T-cell (primary cell): ENCODE measurements around the gene NUBP2. TPM values are rescaled to one million over a fixed set of nuclear protein-coding genes. Genes with fewer than 3 reads are reported as not detected.
A peak's percentile ranks its signal among the peaks of the same experiment; 100 is the strongest.

Experiments
- ATAC-seq, 4 experiments: fragments of 200-7000 bp in 3 of 4; fragments of 150-1000 bp in 1 of 4; cut with Tn5 transposase; replicated peaks in 1 of 4; 1 replicate in 3 of 4; 2 replicates in 1 of 4; pipeline ENCODE4 v1.10.0; 2021; ENCODE audit warnings: moderate library complexity in 3 of 4, mild to moderate bottlenecking in 2 of 4, moderate number of reproducible peaks in 1 of 4
- CTCF ChIA-PET, 2 donors: fragments of 300-600 bp; sonication (Branson Sonifier 250); formaldehyde crosslinking; loops; one replicate each; lab custom pipeline; 2022; ENCODE audit warnings: antibody characterized with exemption in 2 of 2; lab: Charles Lee
- POLR2A ChIA-PET, 2 donors: fragments of 300-600 bp; sonication (Branson Sonifier 250); formaldehyde crosslinking; loops; one replicate each; lab custom pipeline; 2022; ENCODE audit warnings: antibody characterized with exemption in 2 of 2; lab: Charles Lee
- DNase-seq, 35 experiments: peaks; one replicate each; pipeline versions ENCODE4 v3.0.0 to v3.0.0-alpha.2; 2013 to 2023
- H3K27ac ChIP-seq: one replicate; pipeline ENCODE4 v1.5.1; 2013; ENCODE audit warnings: low read length
- H3K27me3 ChIP-seq, 2 experiments: replicated peaks in 1 of 2; 1 replicate in 1 of 2; 2 replicates in 1 of 2; pipeline versions ENCODE4 v1.6.1 to v1.7.0; 2013; ENCODE audit warnings: low read length in 1 of 2, mixed read lengths in 1 of 2; ENCODE audit not compliant: control insufficient read depth in 2 of 2, insufficient read depth in 2 of 2; ENCODE audit errors: extremely low read depth in 1 of 2
- H3K36me3 ChIP-seq, 2 donors: 1 replicate in 1 of 2; 2 replicates in 1 of 2; pipeline versions ENCODE4 v1.6.1 to v1.7.0; 2013; ENCODE audit warnings: low read length in 1 of 2; ENCODE audit not compliant: control insufficient read depth in 2 of 2, insufficient read depth in 1 of 2; ENCODE audit errors: extremely low read depth in 1 of 2
- H3K4me1 ChIP-seq, 2 experiments: 1 replicate in 1 of 2; 2 replicates in 1 of 2; pipeline versions ENCODE4 v1.6.1 to v1.7.0; 2013; ENCODE audit warnings: low read length in 2 of 2, mixed read lengths in 1 of 2; ENCODE audit not compliant: insufficient read depth in 2 of 2, control insufficient read depth in 1 of 2; ENCODE audit errors: extremely low read depth in 1 of 2
- H3K4me3 ChIP-seq, 2 donors: 1 replicate in 1 of 2; 2 replicates in 1 of 2; pipeline versions ENCODE4 v1.5.1 to v1.7.0; 2013; ENCODE audit warnings: mild to moderate bottlenecking in 2 of 2, low read length in 1 of 2, moderate library complexity in 1 of 2; ENCODE audit not compliant: control insufficient read depth in 1 of 2; ENCODE audit errors: extremely low read depth in 1 of 2
- H3K9me3 ChIP-seq: 2 replicates; pipeline ENCODE4 v1.7.0; 2013
- H3K27ac Mint-ChIP-seq, 2 donors: one replicate each; pipeline ENCODE4 v1.8.0; 2020 to 2021; ENCODE audit warnings: mild to moderate bottlenecking in 2 of 2, mixed read lengths in 2 of 2
- H3K27me3 Mint-ChIP-seq, 2 donors: one replicate each; pipeline ENCODE4 v1.8.0; 2021 to 2022; ENCODE audit warnings: mixed read lengths in 2 of 2
- H3K36me3 Mint-ChIP-seq: one replicate; pipeline ENCODE4 v1.8.0; 2021; ENCODE audit warnings: mixed read lengths
- H3K4me1 Mint-ChIP-seq, 3 donors: one replicate each; pipeline ENCODE4 v1.8.0; 2020 to 2022; ENCODE audit warnings: mixed read lengths in 3 of 3, mild to moderate bottlenecking in 1 of 3
- H3K4me3 Mint-ChIP-seq, 3 donors: one replicate each; pipeline ENCODE4 v1.8.0; 2020 to 2022; ENCODE audit warnings: mild to moderate bottlenecking in 3 of 3, mixed read lengths in 3 of 3, moderate library complexity in 3 of 3
- H3K9me3 Mint-ChIP-seq, 3 donors: one replicate each; pipeline ENCODE4 v1.8.0; 2020 to 2022; ENCODE audit warnings: mixed read lengths in 3 of 3
- WGBS: methylation state at CpG from one replicate; pipeline ENCODE4 v1.1.5; 2013; ENCODE audit warnings: missing lambda C conversion rate; ENCODE audit not compliant: insufficient coverage; 5-methylcytosine and 5-hydroxymethylcytosine counted together
- total RNA-seq, 35 experiments: library from RNA in 6 of 35; stranded (reverse) in 6 of 35; fragments of 120-200 nt in 1 of 35; gene quantifications; one replicate each; pipeline versions ENCODE4 v1.2.1 to v1.2.4 and lab custom pipeline; 2013 to 2026

The NUBP2 gene
- total RNA-seq, 5 donors from 2014 or later (not counting 1 experiment from before 2014, with no cell fraction given): 41.2 to 77.0 (median 74.3) TPM

GRCh38 chr16:1787322-1788094 is 4.7 kb downstream of the NUBP2 start:
- Mint-ChIP-seq H3K36me3 (peaks cover 5% of the 10 kb centered on the region), H3K27me3 (no peaks in the 10 kb centered on the region), H3K9me3 (no peaks in the 10 kb centered on the region), H3K27ac (no peak overlapping the region), H3K4me3 (no peak overlapping the region), H3K4me1 (peaks cover 4 to 28% (median 22%) of the 10 kb centered on the region in 3 donors)
- Histone ChIP-seq H3K4me3 (no peak overlapping the region), H3K27me3 (no peaks in the 10 kb centered on the region), H3K4me1 (peaks cover 0 to 45% of the 10 kb centered on the region in 2 experiments), H3K9me3 (no peaks in the 10 kb centered on the region), H3K27ac (no peak overlapping the region), H3K36me3 (peaks cover 22 to 54% of the 10 kb centered on the region in 2 donors)
- POLR2A ChIA-PET: no interaction called here
- WGBS: 96% methylated on average over 44 of the region's 44 CpGs
- ATAC-seq (no peak), DNase-seq (no peak)
- CTCF ChIA-PET: no interaction called here

- WGBS: 94% methylated on average over 19 of the region's 38 CpGs
- Histone ChIP-seq H3K27me3 (no peaks in the 10 kb centered on the region), H3K9me3 (no peaks in the 10 kb centered on the region), H3K36me3 (peaks cover 23 to 54% of the 10 kb centered on the region in 2 donors), H3K27ac (no peak overlapping the region), H3K4me1 (peaks cover 0 to 43% of the 10 kb centered on the region in 2 experiments), H3K4me3 (no peak overlapping the region)
- ATAC-seq: no peak
- peaks cover 5% of the 10 kb centered on the region for H3K36me3 Mint-ChIP-seq
- no peaks in the 10 kb centered on the region for H3K9me3 Mint-ChIP-seq
- peaks cover 4 to 23% (median 21%) of the 10 kb centered on the region in 3 donors for H3K4me1 Mint-ChIP-seq
- ChIA-PET CTCF (no interaction called here), POLR2A (no interaction called here)
- H3K27me3 Mint-ChIP-seq: no peaks in the 10 kb centered on the region
- no peak overlapping the region for H3K27ac Mint-ChIP-seq
- H3K4me3 Mint-ChIP-seq: no peak overlapping the region
- no peak for DNase-seq
Observed at GRCh38 chr16:1788095-1788707, 5.4 kb downstream of the NUBP2 start.

DNA sequence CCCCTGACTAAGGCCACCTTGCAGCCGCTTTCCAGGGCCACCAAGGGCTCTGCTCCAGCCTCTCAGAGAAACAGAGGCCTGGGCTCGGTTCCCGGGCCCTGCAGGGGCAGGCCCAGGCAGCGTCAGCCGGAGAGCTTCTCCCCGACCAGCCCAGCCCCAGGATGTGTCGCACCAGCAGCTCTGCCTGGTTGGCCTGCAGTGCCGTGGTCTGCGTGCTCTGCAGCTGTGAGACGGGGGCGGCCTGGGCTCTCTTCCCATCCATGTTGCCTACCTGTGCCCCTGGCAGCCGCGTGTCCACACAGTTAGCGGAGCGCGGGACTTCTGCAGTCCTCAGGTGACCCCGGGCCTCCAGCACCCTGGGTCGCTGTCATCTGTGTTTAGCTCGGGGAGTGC is 5.9 kb downstream of the NUBP2 start:
- Histone ChIP-seq H3K27ac (no peak overlapping the region), H3K9me3 (no peaks in the 10 kb centered on the region), H3K4me3 (no peak overlapping the region), H3K36me3 (peaks cover 23 to 54% of the 10 kb centered on the region in 2 donors), H3K4me1 (peaks cover 0 to 38% of the 10 kb centered on the region in 2 experiments), H3K27me3 (no peaks in the 10 kb centered on the region)
- CTCF ChIA-PET: no interaction called here
- WGBS: 92% methylated on average over 19 of the region's 19 CpGs
- no peak overlapping the region for H3K27ac Mint-ChIP-seq
- no peaks in the 10 kb centered on the region for H3K27me3 Mint-ChIP-seq
- no peaks in the 10 kb centered on the region for H3K9me3 Mint-ChIP-seq
- POLR2A ChIA-PET: no interaction called here
- DNase-seq (no peak), ATAC-seq (no peak)
- peaks cover 5% of the 10 kb centered on the region for H3K36me3 Mint-ChIP-seq
- no peak overlapping the region for H3K4me3 Mint-ChIP-seq
- peaks cover 4 to 18% (median 16%) of the 10 kb centered on the region in 3 donors for H3K4me1 Mint-ChIP-seq

- no peak overlapping the region for H3K4me3 Mint-ChIP-seq
- H3K4me3 ChIP-seq: no peak overlapping the region
- H3K9me3 Mint-ChIP-seq: no peaks in the 10 kb centered on the region
- no peaks in the 10 kb centered on the region for H3K27me3 ChIP-seq
- H3K4me1 ChIP-seq: peaks cover 0 to 30% of the 10 kb centered on the region in 2 experiments
- peaks cover 4 to 14% (median 11%) of the 10 kb centered on the region in 3 donors for H3K4me1 Mint-ChIP-seq
- no peaks in the 10 kb centered on the region for H3K9me3 ChIP-seq
- no peak for ATAC-seq
- no peak for DNase-seq
- POLR2A ChIA-PET: interaction anchor here in 1 of 2 donors (0.6 kb wide), 1 partner anchor 382 kb away, joined by 5 read pairs; no protein-coding TSS in a partner anchor
- H3K27me3 Mint-ChIP-seq: no peaks in the 10 kb centered on the region
- H3K36me3 Mint-ChIP-seq: peaks cover 5% of the 10 kb centered on the region
- H3K27ac ChIP-seq: no peak overlapping the region
- H3K36me3 ChIP-seq: peaks cover 23 to 50% of the 10 kb centered on the region in 2 donors
- 91% methylated on average over 5 of the region's 25 CpGs for WGBS
- H3K27ac Mint-ChIP-seq: no peak overlapping the region
- CTCF ChIA-PET: no interaction called here
Observed at GRCh38 chr16:1789643-1790045, 6.9 kb downstream of the NUBP2 start.

DNA sequence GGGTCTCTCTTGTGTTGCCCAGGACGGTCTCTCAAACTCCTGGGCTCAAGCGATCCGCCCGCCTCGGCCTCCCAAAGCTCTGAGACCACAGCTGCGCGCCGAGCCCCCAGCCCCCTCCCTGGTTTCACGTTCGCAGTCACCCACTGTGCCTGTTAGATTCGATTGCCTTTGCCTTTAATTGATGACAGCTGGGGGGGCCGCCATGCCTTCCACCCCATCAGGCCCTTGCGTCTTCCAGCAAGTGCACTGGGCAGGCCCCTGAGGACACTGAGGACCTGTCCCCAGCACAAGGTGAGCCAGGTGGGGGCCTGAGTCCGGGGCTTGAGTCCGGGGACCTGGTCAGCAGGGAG is 7.5 kb downstream of the NUBP2 start:
- Histone ChIP-seq H3K36me3 (peaks cover 20 to 48% of the 10 kb centered on the region in 2 donors), H3K27me3 (no peaks in the 10 kb centered on the region), H3K4me3 (no peak overlapping the region), H3K4me1 (peaks cover 0 to 24% of the 10 kb centered on the region in 2 experiments), H3K9me3 (no peaks in the 10 kb centered on the region), H3K27ac (no peak overlapping the region)
- Mint-ChIP-seq H3K4me3 (no peak overlapping the region), H3K27ac (no peak overlapping the region), H3K9me3 (no peaks in the 10 kb centered on the region), H3K4me1 (peaks cover 4 to 10% (median 7%) of the 10 kb centered on the region in 3 donors), H3K36me3 (peaks cover 5% of the 10 kb centered on the region), H3K27me3 (no peaks in the 10 kb centered on the region)
- CTCF ChIA-PET: no interaction called here
- POLR2A ChIA-PET: no interaction called here
- 98% methylated on average over 14 of the region's 15 CpGs for WGBS
- DNase-seq (peak in 1 of 35 experiments; percentile 20), ATAC-seq (no peak)

DNA sequence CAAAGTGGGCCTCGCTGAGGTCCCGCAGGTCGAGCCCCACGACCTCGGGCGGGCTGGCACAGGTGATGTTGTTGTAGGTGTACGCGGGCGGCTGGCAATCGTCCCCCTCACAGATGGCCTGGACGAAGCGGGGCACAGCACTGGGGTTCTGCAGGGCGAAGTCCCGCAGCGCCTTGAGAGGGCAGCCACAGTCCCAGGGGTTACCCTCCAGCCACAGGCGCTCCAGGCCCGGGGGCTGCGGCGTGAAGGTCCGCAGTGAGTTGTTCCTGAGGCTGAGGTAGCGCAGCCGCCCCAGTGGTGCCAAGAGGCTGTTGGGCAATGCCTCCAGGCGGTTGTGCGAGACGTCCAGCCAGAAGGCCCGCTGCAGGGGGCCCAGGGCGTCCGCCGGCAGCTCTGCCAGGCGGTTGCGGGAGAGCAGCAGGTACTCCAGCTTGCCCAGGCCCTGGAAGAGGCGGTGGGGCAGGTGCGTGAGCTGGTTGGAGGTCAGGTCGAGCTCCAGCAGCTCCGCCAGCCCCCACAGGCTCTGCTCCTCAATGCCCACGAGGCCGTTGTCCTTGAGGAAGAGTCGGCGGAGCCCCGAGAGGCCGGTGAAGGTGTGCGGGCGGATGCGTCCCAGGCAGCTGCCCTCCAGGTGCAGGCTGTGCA is 8.0 kb downstream of the NUBP2 start:
- DNase-seq: no peak

More for the DNA sequence above, 8.0 kb downstream of the NUBP2 start:
- Mint-ChIP-seq H3K4me3 (no peak overlapping the region), H3K36me3 (peaks cover 5% of the 10 kb centered on the region), H3K4me1 (peaks cover 2 to 5% (median 4%) of the 10 kb centered on the region in 3 donors), H3K9me3 (no peaks in the 10 kb centered on the region), H3K27ac (no peak overlapping the region), H3K27me3 (no peaks in the 10 kb centered on the region)
- CTCF ChIA-PET: no interaction called here
- Histone ChIP-seq H3K27me3 (no peaks in the 10 kb centered on the region), H3K4me1 (peaks cover 0 to 19% of the 10 kb centered on the region in 2 experiments), H3K4me3 (no peak overlapping the region), H3K27ac (no peak overlapping the region), H3K36me3 (peaks cover 19 to 43% of the 10 kb centered on the region in 2 donors), H3K9me3 (no peaks in the 10 kb centered on the region)
- WGBS: 97% methylated on average over 38 of the region's 44 CpGs
- no peak for ATAC-seq
- POLR2A ChIA-PET: no interaction called here
